Endothelial cell (in vitro differentiated cells): ENCODE results near the gene PDXDC1. TPM values are rescaled to one million over a fixed set of nuclear protein-coding genes. Genes with fewer than 3 reads are reported as not detected.
"Not testable (repeated sequence)": the region's sequence is repeated elsewhere in the genome, so short reads cannot be mapped to it uniquely, and the experiment has no call there.

ENCODE experiments used
- DNase-seq: peaks from one replicate; pipeline ENCODE4 v3.0.0; 2021; ENCODE audit warnings: low spot score
- H3K27ac Mint-ChIP-seq: one replicate; pipeline ENCODE4 v1.8.0; 2021; ENCODE audit warnings: mixed read lengths, inconsistent platforms; ENCODE audit not compliant: unreplicated experiment
- H3K27me3 Mint-ChIP-seq: one replicate; pipeline ENCODE4 v1.8.0; 2021; ENCODE audit warnings: mild to moderate bottlenecking, moderate library complexity, mixed read lengths, inconsistent platforms; ENCODE audit not compliant: unreplicated experiment
- H3K36me3 Mint-ChIP-seq: one replicate; pipeline ENCODE4 v1.8.0; 2021; ENCODE audit warnings: mild to moderate bottlenecking, low read depth, mixed read lengths, inconsistent platforms; ENCODE audit not compliant: unreplicated experiment
- H3K4me1 Mint-ChIP-seq: one replicate; pipeline ENCODE4 v1.8.0; 2021; ENCODE audit warnings: mild to moderate bottlenecking, mixed read lengths, inconsistent platforms; ENCODE audit not compliant: unreplicated experiment
- H3K4me3 Mint-ChIP-seq: one replicate; pipeline ENCODE4 v1.8.0; 2021; ENCODE audit warnings: mild to moderate bottlenecking, mixed read lengths, inconsistent platforms; ENCODE audit not compliant: unreplicated experiment
- H3K9me3 Mint-ChIP-seq: one replicate; pipeline ENCODE4 v1.8.0; 2021; ENCODE audit warnings: mixed read lengths, inconsistent platforms; ENCODE audit not compliant: unreplicated experiment
- total RNA-seq: library from RNA; stranded (reverse); fragmentation: NEBNext Ultra II Directional; extraction: Animal tissue kit (Norgen Biotek cat#: 25700); gene quantifications from one replicate; pipeline ENCODE4 v1.2.1, GENCODE V29; 2021; ENCODE audit not compliant: unreplicated experiment
- TF ChIP-seq, protein P1 (sequence below): fragments of 200-600 bp; sonication (generic); IDR thresholded peaks from one replicate; pipeline ENCODE4 v1.5.0; 2021; ENCODE audit warnings: antibody characterized with exemption; ENCODE audit not compliant: unreplicated experiment

PDXDC1 gene
- total RNA-seq, 1 donor from 2014 or later: 54.8 TPM

DNA sequence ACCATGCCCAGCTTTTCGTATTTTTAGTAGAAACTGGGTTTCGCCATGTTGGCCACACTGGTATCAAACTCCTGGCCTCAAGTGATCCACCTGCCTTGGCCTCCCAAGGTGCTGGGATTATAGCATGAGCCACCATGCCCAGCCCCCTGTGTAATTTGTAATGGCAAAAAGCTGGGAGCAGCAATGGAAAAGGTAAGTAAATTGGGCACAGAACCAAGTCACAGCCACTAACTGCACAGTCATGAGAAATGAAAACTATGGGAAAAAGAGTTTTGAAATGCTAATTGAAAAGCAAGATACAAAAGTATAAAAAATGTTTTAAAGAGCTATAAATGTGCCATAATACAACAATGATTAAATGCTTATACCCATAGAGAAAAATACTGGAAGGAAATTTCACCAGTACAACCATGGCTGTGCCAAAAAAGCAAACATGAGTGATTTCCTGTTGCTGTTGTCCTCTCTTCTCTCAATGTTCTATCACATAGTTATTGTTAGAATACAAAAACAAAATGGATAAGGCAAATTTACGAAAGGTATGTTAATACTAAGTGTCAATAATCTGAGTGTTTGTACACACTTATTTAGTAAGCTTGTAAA is 74.9 kb downstream of the PDXDC1 start:
- Mint-ChIP-seq H3K27ac (no peak overlapping the region), H3K4me1 (peaks cover 16% of the 10 kb centered on the region), H3K27me3 (peaks cover 5% of the 10 kb centered on the region), H3K9me3 (no peaks in the 10 kb centered on the region), H3K4me3 (no peak overlapping the region), H3K36me3 (peaks cover 21% of the 10 kb centered on the region)
- TF ChIP-seq, protein P1, sequence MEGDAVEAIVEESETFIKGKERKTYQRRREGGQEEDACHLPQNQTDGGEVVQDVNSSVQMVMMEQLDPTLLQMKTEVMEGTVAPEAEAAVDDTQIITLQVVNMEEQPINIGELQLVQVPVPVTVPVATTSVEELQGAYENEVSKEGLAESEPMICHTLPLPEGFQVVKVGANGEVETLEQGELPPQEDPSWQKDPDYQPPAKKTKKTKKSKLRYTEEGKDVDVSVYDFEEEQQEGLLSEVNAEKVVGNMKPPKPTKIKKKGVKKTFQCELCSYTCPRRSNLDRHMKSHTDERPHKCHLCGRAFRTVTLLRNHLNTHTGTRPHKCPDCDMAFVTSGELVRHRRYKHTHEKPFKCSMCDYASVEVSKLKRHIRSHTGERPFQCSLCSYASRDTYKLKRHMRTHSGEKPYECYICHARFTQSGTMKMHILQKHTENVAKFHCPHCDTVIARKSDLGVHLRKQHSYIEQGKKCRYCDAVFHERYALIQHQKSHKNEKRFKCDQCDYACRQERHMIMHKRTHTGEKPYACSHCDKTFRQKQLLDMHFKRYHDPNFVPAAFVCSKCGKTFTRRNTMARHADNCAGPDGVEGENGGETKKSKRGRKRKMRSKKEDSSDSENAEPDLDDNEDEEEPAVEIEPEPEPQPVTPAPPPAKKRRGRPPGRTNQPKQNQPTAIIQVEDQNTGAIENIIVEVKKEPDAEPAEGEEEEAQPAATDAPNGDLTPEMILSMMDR: no peak
- no peak for DNase-seq

DNA sequence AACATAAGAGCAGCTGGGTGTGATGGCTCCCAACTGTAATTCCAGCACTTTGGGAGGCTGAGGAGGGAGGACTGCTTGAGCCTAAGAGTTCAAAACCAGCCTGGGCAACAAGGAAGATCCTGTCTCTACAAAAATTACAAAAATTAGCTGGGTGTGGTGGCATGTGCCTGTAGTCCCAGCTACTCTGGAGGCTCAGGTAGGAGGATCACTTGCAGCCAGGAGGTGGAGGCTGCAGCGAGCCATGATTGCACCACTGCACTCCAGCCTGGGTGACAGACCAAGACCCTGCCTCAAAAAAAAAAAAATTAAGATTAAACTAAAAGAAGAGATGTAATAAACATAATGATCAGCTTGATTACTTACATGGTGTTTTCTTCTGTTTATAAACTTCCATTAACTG is 75.6 kb downstream of the PDXDC1 start:
- H3K27me3 Mint-ChIP-seq, H3K9me3 Mint-ChIP-seq, H3K27ac Mint-ChIP-seq, DNase-seq, H3K4me3 Mint-ChIP-seq: not testable (repeated sequence)
- H3K36me3 Mint-ChIP-seq: peaks cover 25% of the 10 kb centered on the region
- peaks cover 21% of the 10 kb centered on the region for H3K4me1 Mint-ChIP-seq

DNA sequence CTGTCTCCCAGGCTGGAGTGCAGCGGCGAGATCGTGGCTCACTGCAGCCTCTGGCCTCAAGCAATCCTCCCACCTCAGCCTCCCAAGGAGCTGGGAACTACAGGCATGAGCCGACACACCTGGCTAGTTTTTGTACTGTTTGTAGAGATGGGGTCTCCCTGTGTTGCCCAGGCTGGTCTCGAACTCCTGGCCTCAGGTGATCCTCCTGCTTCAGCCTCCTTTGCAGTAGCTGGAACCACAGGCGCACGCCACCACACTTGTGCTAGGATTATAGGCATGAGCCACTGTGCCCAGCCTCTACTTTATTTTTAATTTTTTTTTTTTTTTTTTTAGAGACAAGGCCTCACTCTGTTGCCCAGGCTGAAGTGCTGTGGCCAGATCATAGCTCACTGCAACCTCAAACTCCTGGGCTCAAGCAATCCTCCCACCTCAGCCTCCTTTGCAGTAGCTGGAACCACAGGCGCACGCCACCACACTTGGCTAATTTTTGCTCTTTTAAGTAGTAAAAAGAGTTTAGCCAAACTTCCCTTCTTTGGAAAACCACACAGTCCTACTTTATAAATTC is 76.6 kb downstream of the PDXDC1 start:
- no peak for DNase-seq
- Mint-ChIP-seq H3K36me3 (peaks cover 17% of the 10 kb centered on the region), H3K27me3 (peaks cover 9% of the 10 kb centered on the region), H3K4me1 (peaks cover 21% of the 10 kb centered on the region), H3K4me3 (no peak overlapping the region), H3K27ac (no peak overlapping the region), H3K9me3 (no peaks in the 10 kb centered on the region)
- TF ChIP-seq, protein P1: no peak

DNA sequence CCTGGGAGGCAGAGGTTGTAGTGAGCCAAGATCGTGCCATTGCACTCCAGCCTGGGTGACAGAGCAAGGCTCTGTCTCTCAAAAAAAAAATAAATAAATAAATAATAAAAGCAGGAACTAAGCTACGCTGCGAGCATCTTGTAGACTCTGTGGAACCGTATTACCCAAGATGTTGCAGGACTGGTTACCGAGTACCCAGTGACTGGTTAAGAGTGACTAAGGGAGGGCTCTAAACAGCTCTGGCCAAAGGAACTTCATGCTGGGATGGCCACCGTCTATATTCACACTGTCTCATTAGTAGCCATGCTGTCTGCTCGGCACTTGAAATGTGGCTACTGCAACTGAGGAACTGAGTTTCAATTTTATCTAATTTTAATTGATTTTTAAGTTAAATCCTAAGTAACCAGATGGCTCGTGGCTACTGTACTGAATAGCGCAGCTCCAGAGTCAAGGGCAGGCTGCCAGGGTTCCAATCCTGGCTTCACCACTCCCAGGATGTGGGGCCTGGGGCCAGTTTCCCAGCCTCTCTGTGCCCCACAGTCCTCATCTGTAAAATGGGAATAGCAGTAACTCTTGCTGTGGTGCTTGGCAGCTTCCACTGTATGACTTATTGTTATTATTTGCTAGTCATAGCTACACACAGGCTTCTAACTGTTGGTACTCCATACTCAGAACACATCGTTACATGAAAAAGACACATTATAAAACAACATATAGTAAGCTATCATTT is 78.1 kb downstream of the PDXDC1 start:
- Mint-ChIP-seq H3K27ac (no peak overlapping the region), H3K9me3 (no peaks in the 10 kb centered on the region), H3K4me3 (no peak overlapping the region), H3K4me1 (peaks cover 21% of the 10 kb centered on the region), H3K36me3 (peaks cover 8% of the 10 kb centered on the region), H3K27me3 (peaks cover 11% of the 10 kb centered on the region)
- TF ChIP-seq, protein P1: no peak
- DNase-seq: no peak

DNA sequence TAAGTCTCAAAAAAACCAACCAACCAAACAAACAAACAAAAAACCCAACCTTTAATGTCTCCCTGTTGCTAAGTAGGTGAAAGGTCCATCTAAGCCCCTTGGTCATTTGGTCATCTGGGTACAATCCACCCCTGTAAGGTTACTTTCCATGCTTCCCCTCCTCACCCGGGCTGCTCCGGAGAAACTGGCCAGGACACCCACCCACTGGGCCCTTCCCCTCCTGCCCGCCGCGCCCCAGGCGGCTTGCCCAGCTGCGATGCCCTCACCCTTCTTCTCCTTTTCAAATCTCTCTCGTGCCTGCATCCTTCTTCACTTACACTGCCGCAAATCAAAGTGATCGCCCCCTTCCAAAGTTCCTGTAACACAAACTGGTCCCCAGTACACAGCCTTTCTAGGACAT is 79.1 kb downstream of the PDXDC1 start:
- Mint-ChIP-seq H3K27me3 (peaks cover 11% of the 10 kb centered on the region), H3K27ac (no peak overlapping the region), H3K4me3 (peak overlapping the region; percentile 96), H3K36me3 (peaks cover 8% of the 10 kb centered on the region), H3K4me1 (peaks cover 21% of the 10 kb centered on the region), H3K9me3 (no peaks in the 10 kb centered on the region)
- DNase-seq: no peak
- TF ChIP-seq, protein P1: no peak
